Epidermal melanocyte (primary cell): ENCODE results near the gene FCER1G.

Source experiments
- DNase-seq: peaks from one replicate; pipeline ENCODE4 v3.0.0; 2011; ENCODE audit warnings: low spot score; ENCODE audit not compliant: insufficient read length

The FCER1G gene

DNA sequence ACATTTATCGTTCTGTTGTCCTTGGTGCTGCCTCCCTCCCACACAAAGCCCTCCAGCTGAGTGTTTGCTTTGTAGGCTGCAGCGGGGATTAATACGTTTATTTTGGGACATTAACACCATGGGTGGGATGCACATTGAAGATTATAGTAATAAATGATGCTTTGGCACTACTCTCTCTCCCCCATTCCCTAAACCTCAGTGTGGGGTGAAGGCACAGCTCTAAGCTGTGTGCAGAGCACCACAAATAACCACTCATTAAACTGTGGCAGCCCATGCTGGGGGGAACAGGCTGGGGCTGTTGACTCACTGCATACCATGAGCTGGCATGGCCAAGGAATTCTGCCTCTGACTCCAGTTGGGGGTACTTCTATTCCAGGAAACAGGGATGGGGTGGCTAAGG lies 51.1 kb downstream of the FCER1G start:
- DNase-seq = no peak

DNA sequence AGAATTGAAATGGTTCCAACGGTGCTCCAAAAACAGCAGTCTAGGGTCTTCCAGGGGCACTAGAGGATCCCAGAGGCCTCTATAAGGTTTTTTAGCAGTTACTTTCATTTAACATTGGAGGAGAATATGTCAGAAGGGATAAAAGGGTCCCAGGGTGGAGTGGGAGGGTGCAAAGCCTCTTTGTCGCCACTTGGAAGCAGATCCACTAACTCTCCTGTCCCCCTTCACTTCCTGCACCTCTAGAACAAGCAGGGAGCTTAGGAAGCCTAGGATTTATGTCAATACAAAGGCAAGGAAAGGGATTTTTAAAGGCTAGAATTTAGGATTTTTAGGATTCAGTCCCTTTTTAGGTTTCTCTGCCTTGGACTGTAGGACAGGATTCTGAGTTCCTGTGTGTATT lies 51.7 kb downstream of the FCER1G start:
- DNase-seq = no peak

DNA sequence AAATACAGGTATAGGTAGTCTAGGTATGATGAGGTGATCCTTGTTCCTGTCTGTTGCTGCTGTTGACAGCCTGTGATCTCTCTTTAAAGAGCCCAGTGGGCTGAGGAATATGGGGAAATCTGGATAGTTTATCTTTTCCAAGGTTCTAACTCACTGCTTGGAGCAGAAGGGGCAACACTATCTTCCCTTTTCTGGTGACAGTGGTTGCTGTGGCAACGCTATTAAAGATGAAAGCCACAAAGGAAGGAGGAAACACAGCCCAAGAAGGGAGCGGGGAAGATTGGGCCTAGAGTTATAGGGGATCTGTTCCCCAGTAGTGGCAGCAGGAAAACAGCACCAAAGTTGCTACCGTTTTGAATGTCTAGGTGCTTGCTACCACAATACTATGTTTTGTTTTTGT lies 52.2 kb downstream of the FCER1G start:
- no peak for DNase-seq
